ENCODE data around the gene CCBE1.

The CCBE1 gene

DNA sequence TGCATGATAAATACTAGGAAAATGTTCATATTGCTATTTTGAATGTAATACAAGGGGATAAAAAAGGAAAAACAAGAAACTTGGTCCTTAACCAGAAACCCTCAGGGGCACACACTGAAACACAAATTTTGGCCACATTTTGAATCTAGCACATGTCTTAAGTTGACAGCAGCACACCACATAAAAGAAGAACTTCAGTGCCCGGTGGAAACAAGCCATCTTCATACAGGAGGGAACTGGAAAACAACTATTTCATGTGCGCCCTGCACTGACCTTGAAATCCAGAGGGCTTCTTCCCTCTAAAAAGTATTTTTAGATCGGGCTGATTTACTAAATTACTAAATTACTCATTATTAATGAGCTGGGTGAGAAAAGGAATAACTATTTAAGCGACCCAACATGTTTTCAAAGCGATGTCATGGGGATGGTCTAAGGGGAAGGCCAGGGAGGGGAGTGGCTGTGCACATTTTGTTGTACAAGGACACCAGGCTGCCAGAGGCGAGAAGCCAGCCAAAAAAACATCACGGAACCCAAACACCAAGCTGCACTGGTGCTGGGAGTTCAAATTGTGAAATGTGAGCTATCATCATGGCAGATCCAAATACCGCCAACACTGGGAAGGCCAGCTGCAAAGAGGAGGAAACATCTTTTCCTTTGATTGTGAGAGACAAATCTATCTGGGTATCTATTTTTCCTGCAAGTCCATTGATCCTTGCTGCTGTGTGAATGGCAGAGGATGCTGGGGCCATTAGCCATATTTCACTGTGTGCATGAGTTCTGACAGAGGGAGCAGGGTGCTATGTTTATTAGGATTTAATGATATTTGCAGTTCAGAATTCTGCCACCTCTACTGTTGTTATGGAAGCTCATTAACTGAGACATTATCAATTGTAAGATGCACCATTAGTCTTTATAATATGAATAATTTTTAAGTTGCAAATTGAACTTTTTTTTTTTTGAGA lies 187.5 kb downstream of the CCBE1 start:
- TF ChIP-seq YY1 (IDR thresholded peaks at IDR 0.05; ENCODE audit: low read depth): no peak

DNA sequence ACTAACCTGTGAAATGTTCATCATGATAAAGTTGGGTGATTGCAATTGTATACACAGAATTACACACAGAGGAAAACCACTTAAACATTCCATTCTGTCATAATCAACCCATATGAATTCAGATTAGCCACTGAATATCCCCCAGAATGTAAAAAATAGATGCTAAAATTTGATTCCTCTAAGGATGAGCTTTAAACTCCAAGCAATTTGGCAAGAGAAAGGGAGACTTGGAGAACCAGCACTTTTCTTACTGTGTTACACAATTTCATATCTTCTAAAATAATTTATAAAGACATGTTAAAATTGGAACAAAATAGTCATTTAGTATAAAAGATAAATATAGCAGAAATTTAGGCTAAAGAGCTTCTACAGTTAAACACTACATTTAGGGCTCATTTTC lies 191.9 kb downstream of the CCBE1 start:
- TF ChIP-seq, protein P1, sequence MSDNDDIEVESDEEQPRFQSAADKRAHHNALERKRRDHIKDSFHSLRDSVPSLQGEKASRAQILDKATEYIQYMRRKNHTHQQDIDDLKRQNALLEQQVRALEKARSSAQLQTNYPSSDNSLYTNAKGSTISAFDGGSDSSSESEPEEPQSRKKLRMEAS (IDR thresholded peaks at IDR 0.05): no peak
- no peak for TF ChIP-seq CREB1 (IDR thresholded peaks at IDR 0.05; ENCODE audit: low read depth)
- TF ChIP-seq ZBTB7A (IDR thresholded peaks at IDR 0.05; ENCODE audit: low read depth): no peak
- TF ChIP-seq TAF1 (IDR thresholded peaks at IDR 0.05; ENCODE audit: low read depth): no peak
- TF ChIP-seq TEAD4 (IDR thresholded peaks at IDR 0.05): no peak
- TF ChIP-seq YY1 (IDR thresholded peaks at IDR 0.05; ENCODE audit: low read depth): no peak

DNA sequence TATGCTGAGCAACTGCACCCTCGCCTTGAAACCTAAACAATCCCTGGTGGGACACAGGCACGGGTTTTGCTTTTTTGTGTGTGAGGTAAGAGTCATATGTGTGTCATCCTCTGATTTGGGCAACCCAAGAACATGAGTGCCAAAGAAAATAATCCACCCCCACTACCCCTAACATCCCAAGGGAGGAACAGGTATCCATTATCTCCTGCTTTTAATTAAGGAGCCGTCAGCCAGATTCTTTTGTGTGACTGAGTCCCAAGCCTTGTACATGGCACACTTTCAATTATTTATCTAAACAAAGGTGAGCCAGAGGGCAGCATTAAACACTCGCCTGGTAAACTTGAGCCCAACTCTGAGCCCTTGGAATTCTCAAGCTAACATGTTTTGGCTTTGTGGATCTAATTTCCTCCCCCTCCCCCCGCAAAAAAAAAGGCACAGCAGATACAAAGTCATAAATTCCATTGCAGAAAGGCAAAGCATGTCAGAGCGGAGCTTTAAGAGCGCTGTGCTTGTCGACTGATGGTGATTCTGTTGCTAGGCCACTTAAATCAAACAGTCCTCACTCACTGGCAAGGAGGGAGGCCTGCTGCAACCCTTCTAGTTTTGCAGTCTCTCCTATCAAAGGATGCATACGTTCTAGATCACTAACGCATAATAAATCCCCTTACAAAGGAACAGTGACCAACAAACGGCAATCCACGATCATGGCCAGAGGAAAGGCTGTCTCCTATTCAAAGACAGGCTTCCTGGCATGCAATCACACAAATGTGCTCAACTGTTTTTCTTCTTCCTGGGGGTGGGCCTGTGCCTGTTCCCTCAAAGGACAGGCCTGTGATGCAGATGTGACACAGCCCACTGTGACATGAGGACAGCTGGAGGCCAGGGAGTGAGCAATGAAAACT lies 194.7 kb downstream of the CCBE1 start:
- TF ChIP-seq, protein P1 (IDR thresholded peaks at IDR 0.05): no peak
- no peak for TF ChIP-seq TCF12 (IDR thresholded peaks at IDR 0.05; ENCODE audit: low read depth)
- TF ChIP-seq ZBTB7A (IDR thresholded peaks at IDR 0.05; ENCODE audit: low read depth): no peak
- TF ChIP-seq TEAD4 (IDR thresholded peaks at IDR 0.05): no peak
- TF ChIP-seq, protein P2, sequence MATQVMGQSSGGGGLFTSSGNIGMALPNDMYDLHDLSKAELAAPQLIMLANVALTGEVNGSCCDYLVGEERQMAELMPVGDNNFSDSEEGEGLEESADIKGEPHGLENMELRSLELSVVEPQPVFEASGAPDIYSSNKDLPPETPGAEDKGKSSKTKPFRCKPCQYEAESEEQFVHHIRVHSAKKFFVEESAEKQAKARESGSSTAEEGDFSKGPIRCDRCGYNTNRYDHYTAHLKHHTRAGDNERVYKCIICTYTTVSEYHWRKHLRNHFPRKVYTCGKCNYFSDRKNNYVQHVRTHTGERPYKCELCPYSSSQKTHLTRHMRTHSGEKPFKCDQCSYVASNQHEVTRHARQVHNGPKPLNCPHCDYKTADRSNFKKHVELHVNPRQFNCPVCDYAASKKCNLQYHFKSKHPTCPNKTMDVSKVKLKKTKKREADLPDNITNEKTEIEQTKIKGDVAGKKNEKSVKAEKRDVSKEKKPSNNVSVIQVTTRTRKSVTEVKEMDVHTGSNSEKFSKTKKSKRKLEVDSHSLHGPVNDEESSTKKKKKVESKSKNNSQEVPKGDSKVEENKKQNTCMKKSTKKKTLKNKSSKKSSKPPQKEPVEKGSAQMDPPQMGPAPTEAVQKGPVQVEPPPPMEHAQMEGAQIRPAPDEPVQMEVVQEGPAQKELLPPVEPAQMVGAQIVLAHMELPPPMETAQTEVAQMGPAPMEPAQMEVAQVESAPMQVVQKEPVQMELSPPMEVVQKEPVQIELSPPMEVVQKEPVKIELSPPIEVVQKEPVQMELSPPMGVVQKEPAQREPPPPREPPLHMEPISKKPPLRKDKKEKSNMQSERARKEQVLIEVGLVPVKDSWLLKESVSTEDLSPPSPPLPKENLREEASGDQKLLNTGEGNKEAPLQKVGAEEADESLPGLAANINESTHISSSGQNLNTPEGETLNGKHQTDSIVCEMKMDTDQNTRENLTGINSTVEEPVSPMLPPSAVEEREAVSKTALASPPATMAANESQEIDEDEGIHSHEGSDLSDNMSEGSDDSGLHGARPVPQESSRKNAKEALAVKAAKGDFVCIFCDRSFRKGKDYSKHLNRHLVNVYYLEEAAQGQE (IDR thresholded peaks at IDR 0.05; ENCODE audit: low read depth): no peak
- TF ChIP-seq TAF1 (IDR thresholded peaks at IDR 0.05; ENCODE audit: low read depth): no peak
- TF ChIP-seq RAD21 (IDR thresholded peaks at IDR 0.05; ENCODE audit: low read depth): no peak
- no peak for TF ChIP-seq FOXM1 (IDR thresholded peaks at IDR 0.05; ENCODE audit: borderline replicate concordance, low read depth)
- no peak for TF ChIP-seq NFIC (IDR thresholded peaks at IDR 0.05)
- no peak for TF ChIP-seq EP300 (IDR thresholded peaks at IDR 0.05; ENCODE audit: borderline replicate concordance)
- TF ChIP-seq YY1 (IDR thresholded peaks at IDR 0.05; ENCODE audit: low read depth): no peak
- TF ChIP-seq, protein P3, sequence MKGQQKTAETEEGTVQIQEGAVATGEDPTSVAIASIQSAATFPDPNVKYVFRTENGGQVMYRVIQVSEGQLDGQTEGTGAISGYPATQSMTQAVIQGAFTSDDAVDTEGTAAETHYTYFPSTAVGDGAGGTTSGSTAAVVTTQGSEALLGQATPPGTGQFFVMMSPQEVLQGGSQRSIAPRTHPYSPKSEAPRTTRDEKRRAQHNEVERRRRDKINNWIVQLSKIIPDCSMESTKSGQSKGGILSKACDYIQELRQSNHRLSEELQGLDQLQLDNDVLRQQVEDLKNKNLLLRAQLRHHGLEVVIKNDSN (IDR thresholded peaks at IDR 0.05): no peak
- no peak for TF ChIP-seq CREB1 (IDR thresholded peaks at IDR 0.05; ENCODE audit: low read depth)
- no peak for TF ChIP-seq CEBPB (IDR thresholded peaks at IDR 0.05)
- TF ChIP-seq EGR1 (IDR thresholded peaks at IDR 0.05): no peak

DNA sequence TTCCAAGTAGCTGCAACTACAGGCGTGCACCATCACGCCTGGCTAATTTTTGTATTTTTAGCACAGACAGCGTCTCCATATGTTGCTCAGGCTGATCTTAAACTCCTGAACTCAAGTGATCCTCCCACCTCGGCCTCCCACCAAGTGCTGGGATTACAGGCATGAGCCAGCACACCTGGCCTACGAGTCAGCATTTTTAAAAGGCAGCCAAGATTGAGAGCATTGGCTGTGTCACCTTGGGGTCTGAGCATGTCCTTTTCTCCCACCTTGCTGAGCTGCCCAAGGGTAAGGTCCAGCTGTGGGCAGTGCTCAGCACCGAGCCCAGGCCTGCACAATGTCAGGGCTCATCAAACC lies 195.3 kb downstream of the CCBE1 start:
- TF ChIP-seq TEAD4 (IDR thresholded peaks at IDR 0.05) (no peak), NFIC (IDR thresholded peaks at IDR 0.05) (no peak), TAF1 (IDR thresholded peaks at IDR 0.05; ENCODE audit: low read depth) (no peak), TCF12 (IDR thresholded peaks at IDR 0.05; ENCODE audit: low read depth) (no peak)

DNA sequence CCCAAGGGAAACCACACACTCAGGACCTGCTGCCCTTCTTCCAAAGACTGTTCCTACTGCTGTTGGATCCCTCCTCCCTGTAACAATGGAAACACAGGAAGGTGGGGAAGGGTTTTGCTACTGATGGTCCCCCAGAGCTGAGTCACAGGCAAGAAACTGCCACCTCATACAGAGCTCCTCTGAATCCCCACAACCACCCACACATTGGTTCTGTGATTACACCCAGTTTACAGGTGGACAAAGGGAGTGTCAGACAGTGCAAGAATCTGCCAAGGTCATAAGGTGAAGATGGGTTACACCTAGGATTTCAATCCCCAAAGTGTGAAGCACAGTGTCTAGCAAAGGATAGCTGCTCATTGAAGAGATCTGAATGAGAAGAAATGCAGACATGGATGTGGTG lies 196.5 kb downstream of the CCBE1 start:
- TF ChIP-seq YY1 (IDR thresholded peaks at IDR 0.05; ENCODE audit: low read depth) (no peak), NFIC (IDR thresholded peaks at IDR 0.05) (no peak), EP300 (IDR thresholded peaks at IDR 0.05; ENCODE audit: borderline replicate concordance) (no peak), TEAD4 (IDR thresholded peaks at IDR 0.05) (no peak), TAF1 (IDR thresholded peaks at IDR 0.05; ENCODE audit: low read depth) (no peak), CREB1 (IDR thresholded peaks at IDR 0.05; ENCODE audit: low read depth) (no peak), RAD21 (IDR thresholded peaks at IDR 0.05; ENCODE audit: low read depth) (no peak)
- TF ChIP-seq, protein P3 (IDR thresholded peaks at IDR 0.05): no peak
- TF ChIP-seq, protein P2 (IDR thresholded peaks at IDR 0.05; ENCODE audit: low read depth): no peak
- TF ChIP-seq, protein P1 (IDR thresholded peaks at IDR 0.05): no peak

All from Ishikawa (cell line).